Skeletal muscle satellite cell (primary cell): ENCODE measurements around the gene MCRS1. TPM values are rescaled to one million over a fixed set of nuclear protein-coding genes. Genes with fewer than 3 reads are reported as not detected.
"Not testable (repeated sequence)": the region's sequence is repeated elsewhere in the genome, so short reads cannot be mapped to it uniquely, and the experiment has no call there.

Source experiments
- H3K27me3 ChIP-seq: 2 replicates; pipeline ENCODE4 v1.7.0; 2013; ENCODE audit warnings: low read length; ENCODE audit not compliant: control insufficient read depth, insufficient read depth
- H3K36me3 ChIP-seq: 2 replicates; pipeline ENCODE4 v1.7.0; 2013; ENCODE audit warnings: mild to moderate bottlenecking, control low read depth, low read length; ENCODE audit not compliant: insufficient read depth
- H3K4me1 ChIP-seq: 2 replicates; pipeline ENCODE4 v1.7.0; 2013; ENCODE audit warnings: low read length; ENCODE audit not compliant: control insufficient read depth, insufficient read depth
- H3K4me2 ChIP-seq: 2 replicates; pipeline ENCODE4 v1.7.0; 2013; ENCODE audit warnings: mild to moderate bottlenecking, low read length
- H3K4me3 ChIP-seq: 2 replicates; pipeline ENCODE4 v1.7.0; 2013; ENCODE audit warnings: low read length
- H3K9ac ChIP-seq: 2 replicates; pipeline ENCODE4 v1.7.0; 2013; ENCODE audit warnings: mild to moderate bottlenecking, low read depth, low read length, moderate library complexity
- H3K9me3 ChIP-seq: replicated peaks from 2 replicates; pipeline ENCODE4 v1.7.0; 2013; ENCODE audit warnings: mild to moderate bottlenecking, control low read depth, low read length
- total RNA-seq: library from RNA; depleted of rRNA; stranded (reverse); fragments of >200 nt; gene quantifications from 2 replicates; pipeline ENCODE4 v1.2.3, GENCODE V29; 2012; rRNA removed

The MCRS1 gene
- total RNA-seq, result 57.4 and 60.8 TPM in 2 replicates

- Histone ChIP-seq H3K4me3 (peak within 1 kb of the TSS; percentile 89), H3K27me3 (no peaks in the 10 kb centered on the region), H3K4me1 (peaks cover 12% of the 10 kb centered on the region), H3K9ac (peak within 1 kb of the TSS; percentile 96), H3K4me2 (peak within 1 kb of the TSS; percentile 89), H3K36me3 (peaks cover 13% of the 10 kb centered on the region), H3K9me3 (no peaks in the 10 kb centered on the region)
These were observed at the start of gene MCRS1 for GRCh38 chr12:49567611-49568441. MCRS1 (minus strand) TSS chr12:49568142; CDS start chr12:49566731, 1,411 bp downstream.

- H3K27me3 ChIP-seq, result peaks cover 30% of the 10 kb centered on the region
- no peak overlapping the region for H3K9ac ChIP-seq
- peaks cover 7% of the 10 kb centered on the region for H3K9me3 ChIP-seq
- H3K36me3 ChIP-seq, result no peaks in the 10 kb centered on the region
- no peak overlapping the region for H3K4me3 ChIP-seq
- no peak overlapping the region for H3K4me2 ChIP-seq
- H3K4me1 ChIP-seq, result peaks cover 2% of the 10 kb centered on the region
These were observed 48.7 kb upstream of the MCRS1 start for GRCh38 chr12:49616533-49617219.

- H3K4me3 ChIP-seq, result no peak overlapping the region
- H3K4me2 ChIP-seq, result no peak overlapping the region
- H3K9me3 ChIP-seq, result peaks cover 7% of the 10 kb centered on the region
- H3K36me3 ChIP-seq, result no peaks in the 10 kb centered on the region
- no peaks in the 10 kb centered on the region for H3K4me1 ChIP-seq
- no peak overlapping the region for H3K9ac ChIP-seq
- H3K27me3 ChIP-seq, result peaks cover 27% of the 10 kb centered on the region
These were observed 47.8 kb upstream of the MCRS1 start for GRCh38 chr12:49615725-49616124.

GRCh38 chr12:49612210-49612609, 44.3 kb upstream of the MCRS1 start:
- no peak overlapping the region for H3K9ac ChIP-seq
- peaks cover 7% of the 10 kb centered on the region for H3K9me3 ChIP-seq
- H3K27me3 ChIP-seq, result peaks cover 8% of the 10 kb centered on the region
- no peak overlapping the region for H3K4me2 ChIP-seq
- H3K4me1 ChIP-seq, result no peaks in the 10 kb centered on the region
- H3K36me3 ChIP-seq, result no peaks in the 10 kb centered on the region
- no peak overlapping the region for H3K4me3 ChIP-seq

- not testable (repeated sequence) for H3K9me3 ChIP-seq, H3K36me3 ChIP-seq, H3K4me1 ChIP-seq, H3K9ac ChIP-seq, H3K27me3 ChIP-seq, H3K4me2 ChIP-seq, H3K4me3 ChIP-seq
These were observed 42.8 kb upstream of the MCRS1 start for GRCh38 chr12:49610785-49611184.

- H3K4me3 ChIP-seq, result no peak overlapping the region
- H3K4me1 ChIP-seq, result no peaks in the 10 kb centered on the region
- H3K36me3 ChIP-seq, result no peaks in the 10 kb centered on the region
- no peak overlapping the region for H3K9ac ChIP-seq
- H3K4me2 ChIP-seq, result no peak overlapping the region
- H3K9me3 ChIP-seq, result no peaks in the 10 kb centered on the region
- H3K27me3 ChIP-seq, result no peaks in the 10 kb centered on the region
These were observed 41.9 kb upstream of the MCRS1 start for GRCh38 chr12:49609875-49610154.

GRCh38 chr12:49609059-49609874, 41.3 kb upstream of the MCRS1 start:
- Histone ChIP-seq H3K9me3 (no peaks in the 10 kb centered on the region), H3K9ac (no peak overlapping the region), H3K4me1 (no peaks in the 10 kb centered on the region), H3K27me3 (no peaks in the 10 kb centered on the region), H3K36me3 (no peaks in the 10 kb centered on the region), H3K4me2 (no peak overlapping the region), H3K4me3 (no peak overlapping the region)

GRCh38 chr12:49605539-49605938, 37.6 kb upstream of the MCRS1 start, which contains the start of gene FAM186B:
FAM186B (minus strand) TSS chr12:49605639; CDS start chr12:49605477, 162 bp downstream.
- not testable (repeated sequence) for H3K4me1 ChIP-seq, H3K9me3 ChIP-seq, H3K4me2 ChIP-seq, H3K27me3 ChIP-seq, H3K36me3 ChIP-seq, H3K4me3 ChIP-seq, H3K9ac ChIP-seq

- no peak overlapping the region for H3K9ac ChIP-seq
- no peaks in the 10 kb centered on the region for H3K4me1 ChIP-seq
- no peaks in the 10 kb centered on the region for H3K9me3 ChIP-seq
- H3K27me3 ChIP-seq, result no peaks in the 10 kb centered on the region
- peaks cover 4% of the 10 kb centered on the region for H3K36me3 ChIP-seq
- H3K4me3 ChIP-seq, result no peak overlapping the region
- H3K4me2 ChIP-seq, result no peak overlapping the region
These were observed 36.9 kb upstream of the MCRS1 start for GRCh38 chr12:49604856-49605255.

GRCh38 chr12:49603721-49604120, 35.8 kb upstream of the MCRS1 start:
- H3K4me3 ChIP-seq, result no peak overlapping the region
- no peaks in the 10 kb centered on the region for H3K27me3 ChIP-seq
- H3K9me3 ChIP-seq, result no peaks in the 10 kb centered on the region
- no peak overlapping the region for H3K4me2 ChIP-seq
- no peaks in the 10 kb centered on the region for H3K4me1 ChIP-seq
- peaks cover 4% of the 10 kb centered on the region for H3K36me3 ChIP-seq
- no peak overlapping the region for H3K9ac ChIP-seq

GRCh38 chr12:49599961-49600360, 32.0 kb upstream of the MCRS1 start:
- H3K9ac ChIP-seq, result no peak overlapping the region
- no peaks in the 10 kb centered on the region for H3K27me3 ChIP-seq
- peaks cover 4% of the 10 kb centered on the region for H3K36me3 ChIP-seq
- no peak overlapping the region for H3K4me3 ChIP-seq
- H3K4me2 ChIP-seq, result no peak overlapping the region
- no peaks in the 10 kb centered on the region for H3K9me3 ChIP-seq
- no peaks in the 10 kb centered on the region for H3K4me1 ChIP-seq
